Retinal pigment epithelial cell (primary cell): ENCODE measurements around the gene TACC3.

ENCODE experiments used
- DNase-seq: peaks from one replicate; pipeline ENCODE4 v3.0.0-alpha.2; 2010; ENCODE audit warnings: low read depth
- H3K4me3 ChIP-seq: 2 replicates; pipeline ENCODE4 v1.5.1; 2011; ENCODE audit warnings: mild to moderate bottlenecking, low read length, control low read depth, moderate library complexity
- CTCF ChIP-seq: conservative IDR thresholded peaks from 2 replicates; pipeline ENCODE4 v1.5.1; 2011; ENCODE audit warnings: low read depth, low read length, control low read depth, inconsistent platforms

TACC3 gene

GRCh38 chr4:1756893-1757779 lies 35.8 kb downstream of the TACC3 start:
- no peak for DNase-seq
- TF ChIP-seq CTCF: no peak
- no peak overlapping the region for H3K4me3 ChIP-seq

GRCh38 chr4:1757836-1758235 lies 36.5 kb downstream of the TACC3 start:
- TF ChIP-seq CTCF: no peak
- DNase-seq: no peak
- no peak overlapping the region for H3K4me3 ChIP-seq

GRCh38 chr4:1758306-1759121 lies 37.2 kb downstream of the TACC3 start:
- TF ChIP-seq CTCF: no peak
- no peak overlapping the region for H3K4me3 ChIP-seq
- DNase-seq: no peak

GRCh38 chr4:1759170-1759817 lies 38.0 kb downstream of the TACC3 start:
- no peak for TF ChIP-seq CTCF
- H3K4me3 ChIP-seq: no peak overlapping the region
- DNase-seq: no peak

GRCh38 chr4:1759818-1760223 lies 38.5 kb downstream of the TACC3 start:
- no peak for DNase-seq
- TF ChIP-seq CTCF: peak; percentile 22
- H3K4me3 ChIP-seq: no peak overlapping the region

GRCh38 chr4:1760521-1761071 lies 39.3 kb downstream of the TACC3 start:
- no peak for DNase-seq
- no peak for TF ChIP-seq CTCF
- H3K4me3 ChIP-seq: no peak overlapping the region
